GM19023 (cell line): Measurements from ENCODE around the gene CEP89.
"Not testable (repeated sequence)": the region's sequence is repeated elsewhere in the genome, so short reads cannot be mapped to it uniquely, and the experiment has no call there.

Source experiments
- ATAC-seq: cut with Tn5 transposase; IDR thresholded peaks from one replicate; pipeline ENCODE4 v1.9.1; 2021; ENCODE audit warnings: mild to moderate bottlenecking, moderate library complexity; ENCODE audit not compliant: unreplicated experiment

Gene CEP89

DNA sequence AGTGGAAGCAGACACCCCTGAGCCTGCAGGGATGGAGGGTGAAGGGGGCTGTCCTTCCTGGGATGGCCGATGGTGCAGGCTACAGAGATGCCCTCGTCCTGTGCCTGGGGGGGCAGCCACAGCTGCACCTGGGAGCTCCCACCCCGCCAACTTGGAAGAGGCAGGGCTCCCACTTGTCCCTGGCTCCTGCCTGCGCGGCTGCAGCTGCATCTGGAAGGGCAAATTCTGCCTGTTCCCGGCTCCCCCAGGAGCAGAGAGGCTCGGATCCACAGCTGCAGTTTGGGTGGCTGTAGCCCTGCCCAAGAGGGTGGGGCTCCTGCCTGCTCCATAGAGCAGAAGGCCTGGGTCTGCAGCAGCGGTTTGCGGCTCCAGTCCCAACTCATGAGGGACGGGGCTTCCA lies 2.2 kb downstream of the CEP89 start:
- ATAC-seq = no peak

DNA sequence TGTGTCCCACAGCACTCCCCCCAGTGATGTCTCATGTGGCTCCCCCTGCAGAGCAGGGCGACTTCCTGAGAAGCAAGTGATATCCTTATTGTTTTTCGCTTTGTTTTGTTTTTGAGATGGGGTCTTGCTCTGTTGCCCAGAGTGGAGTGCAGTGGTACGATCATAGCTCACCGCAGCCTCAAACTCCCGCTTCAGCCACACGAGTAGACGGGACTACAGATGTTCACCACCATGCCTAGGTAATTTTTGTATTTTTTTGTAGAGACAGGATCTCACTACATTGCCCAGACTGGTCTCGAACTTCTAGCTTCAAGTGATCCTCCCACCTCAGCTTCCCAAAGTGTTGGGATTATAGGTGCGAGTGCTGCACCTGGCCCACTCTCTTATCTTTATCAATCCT lies 5.0 kb downstream of the CEP89 start:
- no peak for ATAC-seq

DNA sequence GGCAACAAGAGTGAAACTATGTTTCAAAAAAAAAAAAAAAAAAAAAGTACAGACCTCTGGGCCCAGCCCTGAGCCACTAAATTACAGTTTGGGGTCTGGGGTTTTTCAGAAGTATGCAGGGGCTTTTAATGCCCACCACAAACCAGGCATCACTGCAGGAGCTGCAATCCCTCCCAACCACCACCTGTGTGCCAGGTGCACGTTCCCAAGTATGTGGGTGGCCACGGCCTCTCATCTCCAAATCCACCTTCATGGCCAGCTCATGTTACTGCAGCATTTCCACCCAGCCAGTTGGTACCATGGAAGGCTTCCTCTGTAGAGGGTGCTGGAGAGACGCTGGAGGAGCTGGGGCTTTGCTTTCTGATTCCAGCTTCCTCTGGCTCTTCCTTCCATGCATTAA lies 26.5 kb downstream of the CEP89 start:
- no peak for ATAC-seq

DNA sequence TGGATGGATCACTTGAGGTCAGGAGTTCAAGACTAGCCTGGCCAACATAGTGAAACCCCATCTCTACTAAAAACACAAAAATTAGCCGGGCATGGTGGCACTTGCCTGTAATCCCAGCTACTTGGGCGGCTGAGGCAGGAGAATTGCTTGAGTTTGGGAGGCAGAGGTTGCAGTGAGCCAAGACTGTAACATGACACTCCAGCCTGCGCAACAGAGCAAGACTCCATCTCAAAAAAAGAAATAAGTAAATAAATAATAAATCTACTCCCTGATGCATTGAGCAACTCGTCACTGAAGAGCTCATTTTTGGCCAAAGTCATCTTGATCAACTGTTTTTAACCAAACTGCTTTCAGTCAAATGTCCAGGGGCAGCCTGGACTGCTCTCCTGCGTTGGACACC lies 30.5 kb downstream of the CEP89 start:
- ATAC-seq = not testable (repeated sequence)

DNA sequence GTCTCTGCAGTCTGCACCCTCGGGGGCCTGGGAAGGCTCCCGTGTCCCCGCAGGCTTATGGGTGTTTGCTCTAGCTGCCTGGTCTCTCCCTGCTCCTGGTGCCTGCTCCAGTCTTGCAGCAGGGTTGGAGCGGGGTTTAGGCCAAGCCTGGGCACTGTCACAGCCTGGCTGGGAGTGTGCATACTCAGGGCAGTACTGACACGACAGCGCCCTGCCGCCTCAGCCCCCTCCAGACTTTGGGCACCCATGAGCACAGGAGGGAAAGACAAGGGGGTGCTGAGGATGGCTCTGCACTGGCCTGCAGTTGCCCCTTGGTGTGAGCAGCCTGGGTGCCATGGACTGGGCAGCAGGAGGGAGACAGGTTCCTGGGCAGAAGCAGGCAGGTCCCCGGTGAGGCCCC lies 35.7 kb downstream of the CEP89 start:
- ATAC-seq = no peak

DNA sequence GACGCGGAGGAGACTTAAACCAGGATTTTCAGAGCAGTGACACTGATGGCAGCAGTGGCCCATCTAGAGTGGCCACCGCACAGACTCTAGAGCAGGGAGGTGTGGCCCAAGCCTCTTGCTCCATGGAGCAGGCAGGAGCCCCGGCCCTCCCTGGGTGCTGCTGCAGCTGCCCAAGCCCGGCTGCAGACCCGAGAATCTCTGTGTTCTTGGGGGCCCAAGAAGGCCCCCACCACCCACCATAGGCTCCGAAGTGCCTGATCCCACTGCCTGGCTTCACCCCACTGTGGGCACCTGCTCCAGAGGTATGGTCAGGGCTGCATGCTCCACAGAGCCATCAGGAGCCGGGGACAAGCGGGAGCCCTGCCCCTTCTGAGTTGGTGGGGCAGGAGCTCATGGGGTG lies 36.1 kb downstream of the CEP89 start:
- ATAC-seq = no peak

DNA sequence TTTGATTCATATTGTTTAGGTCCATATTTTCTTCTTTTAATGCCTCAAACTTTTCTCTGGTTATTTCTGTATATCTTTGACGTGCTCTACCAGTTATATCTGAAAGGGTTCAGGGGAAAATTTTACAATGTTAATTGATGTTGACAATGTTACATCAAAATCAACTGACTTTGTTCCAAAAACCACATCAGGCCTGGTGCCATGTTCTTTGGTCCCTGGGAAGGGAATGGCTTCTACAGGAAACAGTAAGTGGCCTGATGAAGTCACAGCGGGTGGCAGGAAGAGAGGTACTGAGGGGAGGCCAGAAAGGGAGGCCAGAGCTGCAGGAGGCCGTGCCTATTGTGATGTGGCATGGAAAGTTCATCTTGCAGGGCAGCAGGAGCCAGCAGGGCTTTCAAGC lies 38.2 kb downstream of the CEP89 start:
- ATAC-seq = no peak

DNA sequence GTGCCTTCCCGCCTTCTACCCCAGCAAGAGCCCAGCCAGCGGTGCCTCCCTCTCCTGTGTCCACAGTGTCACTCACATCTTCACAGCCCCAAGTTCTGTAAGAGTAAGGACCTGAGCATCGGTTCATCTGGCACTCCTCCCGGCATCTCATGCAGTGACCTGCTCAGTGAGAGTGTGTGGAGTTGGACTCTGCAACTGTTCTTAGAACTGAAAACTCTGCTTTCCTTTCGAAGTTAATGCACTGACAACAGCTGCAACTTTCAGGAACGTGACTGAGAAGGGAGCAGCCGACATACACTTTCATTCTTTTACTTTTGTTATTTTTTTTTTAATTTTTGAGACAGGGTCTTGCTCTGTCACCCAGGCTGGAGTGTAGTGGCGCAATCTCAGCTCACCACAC lies 41.2 kb downstream of the CEP89 start:
- ATAC-seq = no peak

DNA sequence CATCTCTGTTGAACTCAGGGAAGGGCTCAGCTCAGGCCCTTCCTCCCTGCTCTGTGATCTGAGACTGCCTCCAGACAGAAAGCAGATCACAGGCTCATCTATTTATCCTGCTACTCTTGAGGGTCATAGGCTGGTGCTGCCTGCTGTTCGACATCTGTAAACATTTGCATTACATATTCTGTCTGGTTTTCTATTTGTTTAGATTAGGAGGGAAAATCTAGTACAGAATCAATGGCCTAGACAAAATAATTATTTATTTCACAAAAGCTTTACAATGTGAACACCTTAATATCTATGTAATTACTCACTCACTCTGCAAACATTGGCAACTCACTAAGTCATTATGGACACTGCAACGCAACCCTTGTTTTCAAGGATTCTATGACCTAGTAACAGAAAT lies 43.0 kb downstream of the CEP89 start:
- no peak for ATAC-seq

DNA sequence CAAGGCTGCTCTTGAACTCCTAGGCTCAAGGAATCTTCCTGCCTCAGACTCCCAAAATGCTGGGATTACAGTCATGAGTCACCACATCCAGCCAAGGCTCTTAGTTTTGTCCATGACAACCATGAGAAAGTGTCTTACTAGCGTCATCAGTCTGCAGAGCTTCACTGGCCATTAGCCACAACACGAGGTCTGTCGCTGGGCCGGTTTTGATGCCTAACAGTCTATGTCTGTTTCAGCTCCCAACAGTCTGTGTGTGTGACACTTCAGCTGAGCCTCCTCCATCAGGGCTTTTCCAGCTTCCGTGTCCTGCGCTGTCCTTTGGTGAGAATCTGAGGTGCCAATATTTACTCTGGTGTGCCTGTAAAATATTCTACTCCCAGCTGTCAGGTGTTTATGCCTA lies 47.6 kb downstream of the CEP89 start:
- no peak for ATAC-seq

DNA sequence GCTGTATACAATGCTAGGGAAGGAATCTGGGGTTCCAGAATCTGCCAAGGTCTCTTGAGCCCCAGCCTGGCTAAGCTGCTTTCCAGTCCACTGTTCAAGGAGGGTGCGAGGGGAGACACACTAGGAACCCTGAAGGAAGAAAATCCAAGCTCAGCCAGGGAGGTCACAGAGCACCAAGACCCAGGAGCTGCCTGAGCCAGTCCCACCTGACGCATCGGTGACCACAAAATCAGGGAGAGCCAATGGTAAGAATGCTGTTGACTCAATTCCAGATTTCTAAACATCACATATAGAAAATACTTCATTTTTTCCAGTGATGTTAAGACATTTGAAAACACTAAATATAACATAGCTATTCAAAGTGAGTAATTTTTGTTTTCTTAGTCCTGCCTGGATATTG lies 50.1 kb downstream of the CEP89 start:
- no peak for ATAC-seq

DNA sequence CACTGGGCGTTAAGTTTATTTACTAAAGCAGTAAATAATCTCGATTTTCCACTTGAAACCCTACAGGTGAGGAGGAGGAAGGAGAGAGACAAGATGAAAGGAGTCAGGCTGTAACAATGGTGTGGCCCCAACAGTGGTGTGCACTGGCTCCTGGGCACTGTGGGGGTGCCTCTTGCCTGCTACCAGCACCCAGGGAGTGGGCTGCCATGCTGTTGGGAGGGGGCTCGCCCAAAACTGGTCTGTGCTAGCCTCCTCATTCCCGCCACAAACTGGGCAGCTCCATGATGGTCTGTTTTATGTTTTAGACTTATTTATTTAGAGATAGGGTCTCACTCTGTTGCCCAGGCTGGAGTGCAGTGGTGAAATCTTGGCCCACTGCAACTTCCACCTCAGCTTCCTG lies 52.4 kb downstream of the CEP89 start:
- ATAC-seq = no peak

DNA sequence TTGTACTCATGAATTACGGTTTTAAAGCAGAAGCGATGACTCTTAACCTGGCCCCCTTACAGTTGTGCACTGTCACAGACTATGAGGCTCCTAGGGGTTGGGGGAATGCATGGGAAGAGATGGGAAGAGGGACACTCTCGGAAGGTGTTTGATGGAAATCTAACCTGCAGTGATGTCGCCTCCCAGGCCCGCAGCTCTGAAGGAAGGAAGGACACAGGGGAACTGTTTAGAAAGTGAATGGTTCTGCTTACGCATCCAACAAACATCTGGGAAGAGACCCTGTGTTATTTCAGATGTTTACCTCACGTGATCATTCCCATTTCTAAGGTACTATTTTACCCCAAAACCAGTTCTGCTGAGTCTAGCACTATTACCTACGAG lies 54.2 kb downstream of the CEP89 start:
- no peak for ATAC-seq

DNA sequence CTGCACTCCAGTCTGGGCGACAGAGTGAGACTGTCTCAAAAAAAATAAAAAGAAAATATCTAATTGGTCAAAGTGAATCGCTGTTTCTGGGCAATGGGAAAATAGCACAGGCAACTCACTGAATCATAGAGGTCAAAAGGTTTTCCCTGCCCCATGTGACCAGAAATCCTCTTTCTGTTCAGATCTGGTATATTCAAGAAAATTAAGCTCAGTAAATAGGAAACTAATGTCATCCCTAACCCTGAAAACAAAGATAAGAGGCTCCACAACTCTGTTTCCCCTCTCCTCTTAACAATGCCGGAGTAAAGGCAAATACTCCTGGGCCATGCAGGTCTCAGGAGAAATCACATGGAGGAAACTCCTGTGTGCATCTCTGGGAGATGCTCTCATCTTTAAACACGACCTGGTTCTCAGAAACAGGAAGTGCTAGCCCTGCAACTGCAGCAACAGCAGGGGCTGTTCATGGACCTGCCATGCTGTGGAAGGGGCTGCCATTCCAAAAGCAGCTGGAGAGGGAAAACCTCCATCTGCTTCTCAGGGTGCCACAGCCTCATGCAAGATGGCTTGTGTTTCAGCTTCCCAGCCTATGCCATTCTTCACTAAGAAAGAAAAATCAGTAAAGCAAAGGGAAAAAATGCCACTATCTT lies 54.7 kb downstream of the CEP89 start:
- ATAC-seq = no peak

DNA sequence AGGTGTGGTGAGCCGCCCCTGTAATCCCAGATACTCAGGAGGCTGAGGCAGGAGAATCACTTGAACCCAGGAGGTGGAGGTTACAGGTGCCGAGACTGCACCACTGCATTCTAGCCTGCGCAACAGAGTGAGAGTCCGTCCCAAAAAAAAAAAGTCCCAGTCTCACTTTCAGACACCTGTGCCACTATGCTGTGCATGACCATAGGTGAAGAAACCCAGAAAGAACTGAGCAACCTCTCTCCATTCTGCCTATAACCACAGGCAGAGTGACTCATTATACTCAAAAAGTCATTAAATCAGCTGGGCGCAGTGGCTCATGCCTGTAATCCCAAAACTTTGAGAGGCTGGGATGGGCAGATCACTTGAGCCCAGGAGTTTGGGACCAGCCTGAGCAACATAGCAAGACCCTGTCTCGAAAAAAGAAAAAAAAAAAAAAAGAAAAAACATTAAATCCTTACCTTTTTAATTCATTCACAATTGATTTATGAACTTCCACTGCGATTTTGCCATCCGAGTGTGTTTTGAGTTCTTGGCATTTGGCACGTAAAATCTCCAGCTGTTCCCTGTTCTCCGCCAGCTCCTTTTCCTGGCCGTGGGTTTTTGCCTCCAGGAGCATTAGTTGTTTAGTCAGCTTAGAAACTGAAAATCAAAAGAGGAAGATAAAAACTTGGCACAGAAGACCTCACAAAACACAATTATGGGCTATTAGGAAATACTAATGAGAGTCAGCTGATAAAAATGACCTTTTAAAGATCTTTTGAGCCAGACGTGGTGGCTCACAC lies 56.7 kb downstream of the CEP89 start:
- no peak for ATAC-seq

DNA sequence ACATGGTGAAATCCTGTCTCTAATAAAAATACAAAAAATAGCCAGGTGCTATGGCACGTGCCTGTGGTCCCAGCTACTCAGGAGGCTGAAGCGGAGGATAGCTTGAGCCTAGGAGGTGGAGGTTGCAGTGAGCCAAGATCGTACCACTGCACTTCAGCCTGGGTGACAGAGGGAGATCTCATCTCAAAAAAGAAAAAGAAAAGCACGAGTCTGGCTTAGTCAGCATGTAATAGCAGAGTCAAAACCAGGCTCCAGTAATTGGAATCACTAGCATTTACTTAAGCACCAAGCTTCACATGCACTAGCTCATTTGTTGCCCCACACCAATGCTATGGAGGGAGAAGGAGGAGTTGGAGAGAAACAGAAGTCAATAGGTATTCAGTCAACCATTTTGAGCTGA lies 60.3 kb downstream of the CEP89 start:
- ATAC-seq = no peak

DNA sequence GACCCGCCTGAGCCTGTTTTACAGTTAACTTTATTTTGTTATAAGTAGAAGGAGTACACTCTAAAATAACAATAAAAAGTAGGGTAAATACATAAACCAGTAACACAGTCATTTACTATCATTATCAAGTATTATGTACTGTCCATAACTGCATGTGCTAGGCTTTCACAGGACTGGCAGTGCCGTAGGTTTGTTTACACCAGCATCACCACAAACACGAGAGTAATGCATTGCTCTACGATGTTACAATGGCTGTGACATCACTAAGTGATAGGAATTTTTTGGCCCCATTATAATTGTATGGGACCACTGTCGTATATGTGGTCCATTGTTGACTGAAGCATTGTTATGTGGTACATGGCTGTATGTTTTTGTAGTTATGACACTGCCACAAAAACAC lies 60.9 kb downstream of the CEP89 start:
- no peak for ATAC-seq

DNA sequence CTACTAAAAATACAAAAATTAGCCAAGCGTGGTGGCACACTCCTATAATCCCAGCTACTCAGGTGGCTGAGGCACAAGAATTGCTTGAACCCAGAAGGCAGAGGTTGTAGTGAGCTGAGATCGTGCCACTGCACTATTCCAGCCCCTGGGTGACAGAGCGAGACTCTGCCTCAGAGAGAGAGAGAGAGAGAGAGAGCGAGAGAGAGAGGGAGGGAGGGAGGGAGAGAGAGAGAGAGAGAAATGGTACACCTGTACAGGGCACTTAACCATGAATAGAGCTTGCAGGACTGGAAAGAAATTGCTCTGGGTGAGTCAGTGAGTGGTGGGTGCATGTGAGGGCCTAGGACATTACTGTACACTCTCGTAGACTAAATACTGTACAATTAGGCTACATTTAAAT lies 61.7 kb downstream of the CEP89 start:
- no peak for ATAC-seq

DNA sequence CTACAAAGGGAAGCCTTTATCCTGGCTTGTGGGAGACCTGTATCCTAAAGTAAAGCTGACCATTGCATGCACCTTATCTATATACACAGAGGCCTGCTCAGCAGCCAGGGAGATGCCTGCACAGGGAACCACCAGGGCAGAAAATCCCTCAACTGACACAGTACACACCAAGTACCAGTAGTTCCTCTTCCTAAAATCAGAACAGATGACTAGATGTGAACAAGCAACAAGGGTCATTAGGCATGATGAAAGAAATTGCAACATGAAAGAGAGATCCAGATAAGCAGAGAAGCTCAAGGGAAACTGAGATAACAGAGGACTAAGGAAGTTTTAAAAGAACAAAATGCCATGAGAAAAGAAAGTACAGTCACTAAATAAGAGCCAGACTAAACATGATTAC lies 62.5 kb downstream of the CEP89 start:
- no peak for ATAC-seq

DNA sequence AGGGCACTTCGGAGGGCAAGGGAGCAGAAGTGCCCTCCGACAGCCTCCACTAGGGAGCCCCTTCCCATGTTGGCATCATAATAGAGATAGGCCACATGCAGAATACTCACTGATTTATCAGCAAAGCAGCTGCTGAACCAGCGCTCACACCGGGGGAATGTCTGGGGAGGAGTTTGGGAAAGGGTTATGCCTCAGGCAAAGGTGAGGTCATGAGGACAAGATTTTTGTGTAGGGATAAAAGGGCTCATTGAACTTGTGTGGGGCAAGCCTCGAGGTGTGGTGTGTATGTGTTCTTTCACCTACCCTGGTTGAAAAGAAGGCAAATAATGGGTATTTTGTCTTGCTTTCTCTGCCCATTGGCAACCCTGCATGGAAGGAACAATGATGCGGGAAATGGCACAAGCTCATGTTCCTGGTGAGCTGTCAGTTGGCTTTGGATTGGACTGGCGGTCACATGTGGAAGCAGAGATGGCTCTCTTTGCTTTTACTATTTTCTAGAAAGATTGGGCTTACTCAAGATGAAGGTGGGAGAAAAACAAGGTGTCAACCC lies 63.0 kb downstream of the CEP89 start:
- no peak for ATAC-seq

DNA sequence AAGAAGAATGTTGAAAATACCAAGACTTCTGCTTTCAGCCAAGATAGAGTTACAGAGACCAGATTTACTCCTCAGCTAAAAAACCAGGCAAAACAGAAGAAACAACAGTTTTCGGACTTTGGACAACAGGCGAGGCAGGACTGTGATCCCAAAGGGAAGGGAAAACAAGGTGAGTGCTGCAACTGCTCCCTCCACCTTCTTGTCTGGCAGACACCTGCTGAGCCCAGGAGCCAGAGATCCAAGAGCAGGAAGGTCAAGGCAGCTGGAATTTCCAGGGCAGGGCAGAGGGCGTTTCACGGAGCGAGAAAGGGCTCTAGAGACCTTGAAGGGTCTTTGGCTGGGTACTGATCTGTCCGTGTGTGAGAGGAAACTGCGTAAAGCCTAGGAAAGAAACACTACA lies 69.3 kb downstream of the CEP89 start:
- no peak for ATAC-seq

DNA sequence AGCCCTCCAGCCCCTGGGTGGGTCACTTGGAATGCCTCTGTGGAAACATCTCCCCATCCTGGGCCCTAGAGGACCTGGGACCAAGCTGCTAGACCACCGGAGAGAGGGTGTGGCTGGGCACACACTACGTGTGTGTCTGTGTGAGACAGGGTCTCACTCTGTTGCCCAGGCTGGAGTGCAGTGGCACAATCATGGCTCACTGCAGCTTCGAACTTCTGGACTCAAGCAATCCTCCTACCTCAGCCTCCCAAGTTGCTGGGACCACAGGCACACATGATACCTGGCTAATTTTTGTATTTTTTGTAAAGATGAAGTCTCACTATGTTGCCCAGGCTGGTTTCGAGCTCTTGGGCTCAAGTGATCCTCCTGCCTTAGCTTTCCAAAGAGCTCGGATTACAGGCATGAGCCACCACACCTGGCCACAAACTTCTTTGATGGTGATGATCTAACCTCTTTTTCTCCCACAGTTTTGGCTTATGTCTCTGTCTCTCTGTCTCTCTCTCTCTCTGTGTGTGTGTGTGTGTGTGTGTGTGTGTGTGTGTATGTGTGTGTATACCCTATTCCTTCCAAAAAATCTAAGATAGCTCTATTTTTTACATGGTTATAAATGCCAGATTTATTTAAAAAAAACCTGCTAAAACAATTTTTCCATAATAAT lies 70.1 kb downstream of the CEP89 start:
- ATAC-seq = no peak
